GM18951 (cell line): ENCODE measurements around the gene BABAM2.

ENCODE experiments used
- POLR2A ChIP-seq: IDR thresholded peaks from 4 replicates; pipeline ENCODE4 v1.6.1; 2011; ENCODE audit warnings: mild to moderate bottlenecking; ENCODE audit not compliant: insufficient read length, insufficient read depth; ENCODE audit errors: extremely low read depth
- in situ Hi-C: fragments of 300-500 bp; cut with MboI; formaldehyde crosslinking; loops from one replicate; pipeline ENCODE4 v1.12.0; 2022; ENCODE audit warnings: low sequenced_read_pairs, mixed read lengths, inconsistent platforms; ENCODE audit not compliant: unreplicated experiment

The BABAM2 gene

GRCh38 chr2:28224648-28225472, 334.3 kb downstream of the BABAM2 start:
- TF ChIP-seq POLR2A = no peak
- in situ Hi-C loops = no loop called here

- in situ Hi-C loops = no loop called here
- no peak for TF ChIP-seq POLR2A
These were observed 335.0 kb downstream of the BABAM2 start for GRCh38 chr2:28225473-28226080.

- in situ Hi-C loops = no loop called here
- no peak for TF ChIP-seq POLR2A
These were observed 336.0 kb downstream of the BABAM2 start for GRCh38 chr2:28226558-28226957.

GRCh38 chr2:28227498-28227897, 337.0 kb downstream of the BABAM2 start:
- in situ Hi-C loops = no loop called here
- TF ChIP-seq POLR2A = no peak

- in situ Hi-C loops = no loop called here
- TF ChIP-seq POLR2A = no peak
These were observed 338.0 kb downstream of the BABAM2 start for GRCh38 chr2:28228434-28228995.

- in situ Hi-C loops = no loop called here
- TF ChIP-seq POLR2A = no peak
These were observed 340.6 kb downstream of the BABAM2 start for GRCh38 chr2:28231110-28231631.

- TF ChIP-seq POLR2A = no peak
- in situ Hi-C loops = no loop called here
These were observed 341.8 kb downstream of the BABAM2 start for GRCh38 chr2:28232295-28232694.

GRCh38 chr2:28233164-28233676, 342.7 kb downstream of the BABAM2 start:
- TF ChIP-seq POLR2A = no peak
- in situ Hi-C loops = no loop called here

GRCh38 chr2:28234807-28235206, 344.3 kb downstream of the BABAM2 start:
- in situ Hi-C loops = no loop called here
- no peak for TF ChIP-seq POLR2A

- TF ChIP-seq POLR2A = no peak
- in situ Hi-C loops = no loop called here
These were observed 348.7 kb downstream of the BABAM2 start for GRCh38 chr2:28239207-28239606.

GRCh38 chr2:28240937-28241336, 350.4 kb downstream of the BABAM2 start:
- in situ Hi-C loops = no loop called here
- no peak for TF ChIP-seq POLR2A

- no peak for TF ChIP-seq POLR2A
- in situ Hi-C loops = no loop called here
These were observed 356.8 kb downstream of the BABAM2 start for GRCh38 chr2:28247290-28247689.

GRCh38 chr2:28247734-28248133, 357.2 kb downstream of the BABAM2 start:
- TF ChIP-seq POLR2A = no peak
- in situ Hi-C loops = no loop called here
